HepG2 (cell line): ENCODE results near the gene SAPCD1. TPM values are rescaled to one million over a fixed set of nuclear protein-coding genes. Genes with fewer than 3 reads are reported as not detected.

Source experiments
- CEBPB ChIP-seq: IDR thresholded peaks from 2 replicates; pipeline ENCODE4 v1.6.1; 2011; ENCODE audit warnings: low read depth, low read length, improper control_type of control experiment, borderline replicate concordance
- CHD2 ChIP-seq: IDR thresholded peaks from 2 replicates; pipeline ENCODE4 v1.6.1; 2011; ENCODE audit warnings: low read depth, low read length, improper control_type of control experiment
- E2F5 ChIP-seq: sonication (generic); formaldehyde crosslinking; conservative IDR thresholded peaks from 2 replicates; pipeline ENCODE4 v1.4.0; 2020; ENCODE audit warnings: missing genetic modification reagents
- KAT2B ChIP-seq: fragments of 150-350 bp; IDR thresholded peaks from 2 replicates; pipeline ENCODE4 v1.6.1; 2014; ENCODE audit warnings: low read depth, low read length, borderline replicate concordance
- KDM3A ChIP-seq: IDR thresholded peaks from 2 replicates; pipeline ENCODE4 v1.6.1; 2018; ENCODE audit warnings: low read depth, missing compliant biosample characterization
- KLF12 ChIP-seq: sonication (generic); formaldehyde crosslinking; IDR thresholded peaks from 2 replicates; pipeline ENCODE4 v1.4.0; 2020; ENCODE audit warnings: missing genetic modification reagents, borderline replicate concordance
- MLXIP ChIP-seq: sonication (generic); formaldehyde crosslinking; IDR thresholded peaks from 2 replicates; pipeline ENCODE4 v1.9.0; 2021; ENCODE audit warnings: missing genetic modification reagents, borderline replicate concordance
- PRDM10 ChIP-seq: sonication (generic); formaldehyde crosslinking; IDR thresholded peaks from 2 replicates; pipeline ENCODE4 v1.4.0; 2020; ENCODE audit warnings: low read depth, missing genetic modification reagents
- TARDBP ChIP-seq: sonication (generic); formaldehyde crosslinking; IDR thresholded peaks from 2 replicates; pipeline ENCODE4 v1.8.0; 2022; ENCODE audit warnings: mild to moderate bottlenecking, missing genetic modification reagents
- ZBTB46 ChIP-seq: sonication (generic); formaldehyde crosslinking; IDR thresholded peaks from 2 replicates; pipeline ENCODE4 v1.4.0; 2020; ENCODE audit warnings: mild to moderate bottlenecking, missing genetic modification reagents, borderline replicate concordance
- ZFP1 ChIP-seq: IDR thresholded peaks from 2 replicates; pipeline ENCODE4 v1.6.1; 2016
- ZNF138 ChIP-seq: sonication (generic); formaldehyde crosslinking; IDR thresholded peaks from 2 replicates; pipeline ENCODE4 v1.5.0; 2020; ENCODE audit warnings: mild to moderate bottlenecking, low read depth, missing genetic modification reagents
- ZNF343 ChIP-seq: sonication (generic); formaldehyde crosslinking; IDR thresholded peaks from 2 replicates; pipeline ENCODE4 v1.4.0; 2020; ENCODE audit warnings: mild to moderate bottlenecking, missing genetic modification reagents
- ZNF563 ChIP-seq: sonication (generic); formaldehyde crosslinking; IDR thresholded peaks from 2 replicates; pipeline ENCODE4 v1.8.0; 2022; ENCODE audit warnings: mild to moderate bottlenecking, moderate library complexity, missing genetic modification reagents
- ZUFSP ChIP-seq: sonication (generic); formaldehyde crosslinking; IDR thresholded peaks from 2 replicates; pipeline ENCODE4 v1.9.0; 2021; ENCODE audit warnings: missing genetic modification reagents, mild to moderate bottlenecking, borderline replicate concordance
- polyA plus RNA-seq, 8 experiments: library from polyadenylated mRNA; depleted of rRNA in 3 of 8; stranded (reverse) in 7 of 8; unstranded in 1 of 8; fragments of >200 nt; fragmentation: Illumina TruSeq in 4 of 8; extraction: Trizol in 4 of 8; gene quantifications; 2 replicates each; pipeline versions ENCODE4 v1.2.1 to v1.2.3, GENCODE V29; 2011 to 2016; ENCODE audit warnings: low read depth in 4 of 8, missing spikeins in 1 of 8, mixed read lengths in 1 of 8; ENCODE audit not compliant: insufficient read depth in 1 of 8
- total RNA-seq, 5 experiments: library from RNA; depleted of rRNA; stranded (reverse); fragments of >200 nt; fragmentation: Illumina TruSeq; extraction: Trizol; gene quantifications; 2 replicates each; pipeline ENCODE4 v1.2.3, GENCODE V29; 2016; ENCODE audit warnings: low read depth in 1 of 5

SAPCD1 gene
- total and polyA plus RNA-seq, 2 of the 13 experiments (the other 11 are each of a cell fraction or from before 2014, with no cell fraction given): 2.5 to 3.9 TPM

GRCh38 chr6:31769684-31770371 lies 7.4 kb downstream of the SAPCD1 start (continued):
- TF ChIP-seq E2F5 (0 out of 2 replicates have a peak, but pooled peaks have one; percentile 6), ZFP1 (CRISPR knock-in tag) (peak; percentile 45; the same call in 1 of the 2 replicates), ZUFSP (no peak), ZBTB46 (no peak), CHD2 (no peak), PRDM10 (0 out of 2 replicates have a peak, but pooled peaks have one; percentile 46), KLF12 (CRISPR knock-in tag) (no peak), CEBPB (no peak), ZNF563 (CRISPR knock-in tag) (no peak), TARDBP (no peak), MLXIP (CRISPR knock-in tag) (no peak), ZNF343 (CRISPR knock-in tag) (no peak), KDM3A (CRISPR knock-in tag) (peak; percentile 78; the same call in 1 of the 2 replicates), ZNF138 (CRISPR knock-in tag) (no peak), KAT2B (no peak)
